ENCODE results near the gene NRXN3.

The NRXN3 gene

DNA sequence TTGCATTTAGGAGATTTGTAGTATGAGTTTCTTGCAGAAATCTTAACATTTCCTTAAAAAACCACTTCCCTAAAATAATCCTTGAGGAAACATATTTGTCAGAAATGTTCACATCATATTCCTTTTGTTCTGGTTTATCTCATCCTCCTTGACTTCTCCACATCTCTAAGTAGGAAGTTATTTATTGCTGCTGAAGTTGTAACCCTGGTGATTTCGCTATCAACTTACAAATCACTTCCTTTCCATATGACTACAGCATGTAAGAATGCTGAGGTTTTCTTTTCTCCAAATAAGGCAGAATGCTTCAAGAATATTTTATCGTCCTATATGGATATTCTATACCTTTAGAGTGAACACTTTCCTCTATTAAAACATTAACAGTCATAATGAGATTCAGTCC is 751.7 kb downstream of the NRXN3 start:
- TF ChIP-seq, protein P1, sequence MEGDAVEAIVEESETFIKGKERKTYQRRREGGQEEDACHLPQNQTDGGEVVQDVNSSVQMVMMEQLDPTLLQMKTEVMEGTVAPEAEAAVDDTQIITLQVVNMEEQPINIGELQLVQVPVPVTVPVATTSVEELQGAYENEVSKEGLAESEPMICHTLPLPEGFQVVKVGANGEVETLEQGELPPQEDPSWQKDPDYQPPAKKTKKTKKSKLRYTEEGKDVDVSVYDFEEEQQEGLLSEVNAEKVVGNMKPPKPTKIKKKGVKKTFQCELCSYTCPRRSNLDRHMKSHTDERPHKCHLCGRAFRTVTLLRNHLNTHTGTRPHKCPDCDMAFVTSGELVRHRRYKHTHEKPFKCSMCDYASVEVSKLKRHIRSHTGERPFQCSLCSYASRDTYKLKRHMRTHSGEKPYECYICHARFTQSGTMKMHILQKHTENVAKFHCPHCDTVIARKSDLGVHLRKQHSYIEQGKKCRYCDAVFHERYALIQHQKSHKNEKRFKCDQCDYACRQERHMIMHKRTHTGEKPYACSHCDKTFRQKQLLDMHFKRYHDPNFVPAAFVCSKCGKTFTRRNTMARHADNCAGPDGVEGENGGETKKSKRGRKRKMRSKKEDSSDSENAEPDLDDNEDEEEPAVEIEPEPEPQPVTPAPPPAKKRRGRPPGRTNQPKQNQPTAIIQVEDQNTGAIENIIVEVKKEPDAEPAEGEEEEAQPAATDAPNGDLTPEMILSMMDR (IDR thresholded peaks at IDR 0.05; ENCODE audit: low read depth, low read length, missing control alignments) = no peak
- no peak overlapping the region for H3K4me3 ChIP-seq (ENCODE audit: low read depth, low read length)
- no peak for DNase-seq (ENCODE audit: low read depth)

DNA sequence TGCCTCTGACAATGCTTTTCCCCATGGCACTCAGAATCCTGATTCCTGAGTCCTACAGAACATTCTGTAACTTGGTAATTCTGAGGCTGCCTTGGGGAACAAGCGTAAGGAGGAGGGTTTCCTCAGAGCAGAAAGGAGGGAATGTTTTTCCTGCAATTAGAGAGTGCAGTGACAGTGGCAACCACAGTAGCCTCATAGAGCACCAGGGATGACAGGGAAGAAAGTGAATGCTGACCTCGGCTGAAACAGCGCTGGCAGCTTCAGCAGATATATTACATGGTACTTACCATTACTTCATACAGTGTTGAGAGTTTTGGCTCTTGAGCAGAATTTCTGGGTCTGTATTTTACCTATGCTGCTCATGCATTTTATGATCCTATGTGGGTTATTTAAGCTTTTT is 757.1 kb downstream of the NRXN3 start:
- TF ChIP-seq, protein P1 (IDR thresholded peaks at IDR 0.05; ENCODE audit: low read depth, low read length, missing control alignments) = no peak
- DNase-seq (ENCODE audit: low read depth) = no peak
- no peak overlapping the region for H3K4me3 ChIP-seq (ENCODE audit: low read depth, low read length)

DNA sequence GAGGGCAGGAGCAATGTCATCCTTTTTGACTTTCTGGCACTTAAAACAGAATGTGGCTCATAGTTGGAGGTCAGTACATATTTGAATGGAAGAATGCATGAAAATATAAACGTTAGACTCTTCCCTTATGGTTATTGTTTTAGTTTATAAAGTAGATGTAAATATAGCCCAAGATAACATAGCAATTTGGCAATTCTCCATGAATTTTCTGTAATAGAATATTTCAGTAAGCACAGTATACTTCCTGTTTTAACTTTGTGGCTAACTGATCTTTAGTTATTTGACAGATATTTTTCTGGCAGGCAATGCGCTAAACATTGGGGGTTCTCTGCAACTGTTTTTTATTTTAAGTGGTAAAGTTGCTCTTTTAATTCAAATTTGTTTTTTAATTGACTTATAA is 763.0 kb downstream of the NRXN3 start:
- TF ChIP-seq, protein P1 (IDR thresholded peaks at IDR 0.05; ENCODE audit: low read depth, low read length, missing control alignments) = no peak
- DNase-seq (ENCODE audit: low read depth) = no peak
- H3K4me3 ChIP-seq (ENCODE audit: low read depth, low read length) = no peak overlapping the region

DNA sequence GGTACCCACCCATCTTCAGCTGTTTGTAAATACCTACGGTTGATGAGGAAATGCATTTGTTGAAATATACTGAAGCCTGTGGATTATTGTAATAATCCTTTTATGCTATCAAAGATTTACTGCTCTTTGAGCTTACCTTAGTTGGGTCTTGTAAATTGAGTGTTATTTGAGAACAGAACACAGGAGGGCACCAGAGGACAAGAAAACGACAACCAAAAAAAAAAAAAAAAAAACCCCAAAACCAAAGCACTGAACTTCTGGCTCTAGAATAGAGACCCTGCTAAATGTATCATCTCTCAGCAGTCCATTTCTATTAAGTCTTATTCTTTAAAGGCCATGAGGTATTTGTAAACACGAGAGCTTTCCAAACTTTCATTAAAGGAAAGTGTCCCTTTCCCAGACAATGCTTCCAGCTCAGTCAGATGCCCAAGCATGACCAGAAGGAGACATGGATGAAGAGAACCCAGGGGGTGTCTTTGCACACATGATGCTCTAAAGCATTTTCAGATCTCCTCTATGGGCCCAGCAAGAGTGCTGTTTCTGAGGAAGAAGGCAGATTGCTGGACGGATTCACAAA is 763.9 kb downstream of the NRXN3 start:
- TF ChIP-seq, protein P1 (IDR thresholded peaks at IDR 0.05; ENCODE audit: low read depth, low read length, missing control alignments) = peak; percentile 40
- no peak for DNase-seq (ENCODE audit: low read depth)
- no peak overlapping the region for H3K4me3 ChIP-seq (ENCODE audit: low read depth, low read length)

- no peak for DNase-seq (ENCODE audit: low read depth)
- TF ChIP-seq, protein P1 (IDR thresholded peaks at IDR 0.05; ENCODE audit: low read depth, low read length, missing control alignments) = no peak
These were observed 776.8 kb downstream of the NRXN3 start for GRCh38 chr14:78946949-78947348.

GRCh38 chr14:78947681-78948080 is 777.5 kb downstream of the NRXN3 start:
- no peak overlapping the region for H3K4me3 ChIP-seq (ENCODE audit: low read depth, low read length)
- no peak for DNase-seq (ENCODE audit: low read depth)
- TF ChIP-seq, protein P1 (IDR thresholded peaks at IDR 0.05; ENCODE audit: low read depth, low read length, missing control alignments) = no peak

More at GRCh38 chr14:78946949-78947348, 776.8 kb downstream of the NRXN3 start:
- no peak overlapping the region for H3K4me3 ChIP-seq (ENCODE audit: low read depth, low read length)

DNA sequence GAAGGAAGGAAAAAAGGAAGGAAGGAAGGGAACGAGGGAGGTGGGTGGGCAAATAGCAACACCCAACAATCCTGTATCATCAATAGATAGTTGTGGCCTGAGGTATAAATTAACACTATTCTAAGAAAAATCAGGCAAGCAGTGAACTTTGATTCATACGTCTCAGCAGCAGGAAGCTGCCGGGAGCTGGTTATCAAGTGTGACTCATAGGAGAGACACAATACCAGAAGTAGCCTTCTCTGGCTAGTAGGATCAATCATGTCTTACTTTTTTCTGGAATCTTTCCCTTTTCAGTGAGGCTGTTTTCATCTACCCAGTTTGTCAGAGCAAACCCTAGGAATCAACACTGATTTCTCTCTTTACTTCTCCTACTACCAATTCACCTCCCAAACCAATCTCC is 780.5 kb downstream of the NRXN3 start:
- no peak for DNase-seq (ENCODE audit: low read depth)
- no peak overlapping the region for H3K4me3 ChIP-seq (ENCODE audit: low read depth, low read length)
- TF ChIP-seq, protein P1 (IDR thresholded peaks at IDR 0.05; ENCODE audit: low read depth, low read length, missing control alignments) = no peak
